K562 (cell line): ENCODE data around the gene TAF1L. TPM values are rescaled to one million over a fixed set of nuclear protein-coding genes. Genes with fewer than 3 reads are reported as not detected.

Experiments
- CREB5 ChIP-seq: fragments of 250-450 bp; sonication (Bioruptor Pico); IDR thresholded peaks from 2 replicates; pipeline ENCODE4 v1.5.0; 2020; ENCODE audit warnings: mild to moderate bottlenecking
- HDAC6 ChIP-seq: IDR thresholded peaks from 2 replicates; pipeline ENCODE4 v1.6.1; 2012; ENCODE audit warnings: low read depth, mild to moderate bottlenecking, control low read depth, inconsistent platforms, low read length, moderate library complexity
- HMG20A ChIP-seq: fragments of 450-650 bp; formaldehyde crosslinking; conservative IDR thresholded peaks from 2 replicates; pipeline ENCODE4 v1.4.0; 2020; ENCODE audit warnings: mild to moderate bottlenecking, mixed read lengths
- NFE2L1 ChIP-seq: fragments of 450-650 bp; IDR thresholded peaks from 2 replicates; pipeline ENCODE4 v1.6.1; 2016; ENCODE audit warnings: missing genetic modification characterization, low read depth, mild to moderate bottlenecking, missing compliant biosample characterization, moderate library complexity, borderline replicate concordance
- ZNF217 ChIP-seq: sonication (generic); formaldehyde crosslinking; IDR thresholded peaks from 2 replicates; pipeline ENCODE4 v1.8.0; 2022; ENCODE audit warnings: mild to moderate bottlenecking, missing genetic modification reagents
- ZNF507 ChIP-seq: conservative IDR thresholded peaks from 2 replicates; pipeline ENCODE4 v1.6.1; 2017; ENCODE audit warnings: missing genetic modification characterization, missing compliant biosample characterization
- polyA plus RNA-seq, 8 experiments: library from polyadenylated mRNA; depleted of rRNA in 4 of 8; stranded (reverse) in 5 of 8; unstranded in 3 of 8; fragments of >200 nt; fragmentation: Nextera tagmentation in 2 of 8; fragmentation: Illumina TruSeq in 1 of 8; extraction: Ambion mirVana in 2 of 8; extraction: Trizol in 1 of 8; gene quantifications; 2 replicates each; pipeline versions ENCODE4 v1.2.1 to v1.2.3, GENCODE V29; 2011 to 2014; ENCODE audit warnings: inconsistent platforms in 1 of 8, missing spikeins in 1 of 8
- total RNA-seq, 7 experiments: library from RNA; depleted of rRNA in 6 of 7; stranded (reverse); fragments of >200 nt in 6 of 7; fragmentation: Illumina TruSeq in 2 of 7; extraction: Trizol in 2 of 7; gene quantifications; 2 replicates each; pipeline versions ENCODE4 v1.2.1 to v1.2.3, GENCODE V29; 2011 to 2021; ENCODE audit warnings: low replicate concordance in 1 of 7
- TF ChIP-seq, protein P1 (sequence below): fragments of 200-600 bp; sonication (generic); IDR thresholded peaks from one replicate; pipeline ENCODE4 v1.6.1; 2012; ENCODE audit warnings: mild to moderate bottlenecking, low read depth, low read length, inconsistent platforms

TAF1L gene
- total and polyA plus RNA-seq, 9 of the 15 experiments (the other 6 are each of a cell fraction or from before 2014, with no cell fraction given), result 0.01 to 0.04 (median 0.03) TPM; not detected in 3

- TF ChIP-seq, protein P1, sequence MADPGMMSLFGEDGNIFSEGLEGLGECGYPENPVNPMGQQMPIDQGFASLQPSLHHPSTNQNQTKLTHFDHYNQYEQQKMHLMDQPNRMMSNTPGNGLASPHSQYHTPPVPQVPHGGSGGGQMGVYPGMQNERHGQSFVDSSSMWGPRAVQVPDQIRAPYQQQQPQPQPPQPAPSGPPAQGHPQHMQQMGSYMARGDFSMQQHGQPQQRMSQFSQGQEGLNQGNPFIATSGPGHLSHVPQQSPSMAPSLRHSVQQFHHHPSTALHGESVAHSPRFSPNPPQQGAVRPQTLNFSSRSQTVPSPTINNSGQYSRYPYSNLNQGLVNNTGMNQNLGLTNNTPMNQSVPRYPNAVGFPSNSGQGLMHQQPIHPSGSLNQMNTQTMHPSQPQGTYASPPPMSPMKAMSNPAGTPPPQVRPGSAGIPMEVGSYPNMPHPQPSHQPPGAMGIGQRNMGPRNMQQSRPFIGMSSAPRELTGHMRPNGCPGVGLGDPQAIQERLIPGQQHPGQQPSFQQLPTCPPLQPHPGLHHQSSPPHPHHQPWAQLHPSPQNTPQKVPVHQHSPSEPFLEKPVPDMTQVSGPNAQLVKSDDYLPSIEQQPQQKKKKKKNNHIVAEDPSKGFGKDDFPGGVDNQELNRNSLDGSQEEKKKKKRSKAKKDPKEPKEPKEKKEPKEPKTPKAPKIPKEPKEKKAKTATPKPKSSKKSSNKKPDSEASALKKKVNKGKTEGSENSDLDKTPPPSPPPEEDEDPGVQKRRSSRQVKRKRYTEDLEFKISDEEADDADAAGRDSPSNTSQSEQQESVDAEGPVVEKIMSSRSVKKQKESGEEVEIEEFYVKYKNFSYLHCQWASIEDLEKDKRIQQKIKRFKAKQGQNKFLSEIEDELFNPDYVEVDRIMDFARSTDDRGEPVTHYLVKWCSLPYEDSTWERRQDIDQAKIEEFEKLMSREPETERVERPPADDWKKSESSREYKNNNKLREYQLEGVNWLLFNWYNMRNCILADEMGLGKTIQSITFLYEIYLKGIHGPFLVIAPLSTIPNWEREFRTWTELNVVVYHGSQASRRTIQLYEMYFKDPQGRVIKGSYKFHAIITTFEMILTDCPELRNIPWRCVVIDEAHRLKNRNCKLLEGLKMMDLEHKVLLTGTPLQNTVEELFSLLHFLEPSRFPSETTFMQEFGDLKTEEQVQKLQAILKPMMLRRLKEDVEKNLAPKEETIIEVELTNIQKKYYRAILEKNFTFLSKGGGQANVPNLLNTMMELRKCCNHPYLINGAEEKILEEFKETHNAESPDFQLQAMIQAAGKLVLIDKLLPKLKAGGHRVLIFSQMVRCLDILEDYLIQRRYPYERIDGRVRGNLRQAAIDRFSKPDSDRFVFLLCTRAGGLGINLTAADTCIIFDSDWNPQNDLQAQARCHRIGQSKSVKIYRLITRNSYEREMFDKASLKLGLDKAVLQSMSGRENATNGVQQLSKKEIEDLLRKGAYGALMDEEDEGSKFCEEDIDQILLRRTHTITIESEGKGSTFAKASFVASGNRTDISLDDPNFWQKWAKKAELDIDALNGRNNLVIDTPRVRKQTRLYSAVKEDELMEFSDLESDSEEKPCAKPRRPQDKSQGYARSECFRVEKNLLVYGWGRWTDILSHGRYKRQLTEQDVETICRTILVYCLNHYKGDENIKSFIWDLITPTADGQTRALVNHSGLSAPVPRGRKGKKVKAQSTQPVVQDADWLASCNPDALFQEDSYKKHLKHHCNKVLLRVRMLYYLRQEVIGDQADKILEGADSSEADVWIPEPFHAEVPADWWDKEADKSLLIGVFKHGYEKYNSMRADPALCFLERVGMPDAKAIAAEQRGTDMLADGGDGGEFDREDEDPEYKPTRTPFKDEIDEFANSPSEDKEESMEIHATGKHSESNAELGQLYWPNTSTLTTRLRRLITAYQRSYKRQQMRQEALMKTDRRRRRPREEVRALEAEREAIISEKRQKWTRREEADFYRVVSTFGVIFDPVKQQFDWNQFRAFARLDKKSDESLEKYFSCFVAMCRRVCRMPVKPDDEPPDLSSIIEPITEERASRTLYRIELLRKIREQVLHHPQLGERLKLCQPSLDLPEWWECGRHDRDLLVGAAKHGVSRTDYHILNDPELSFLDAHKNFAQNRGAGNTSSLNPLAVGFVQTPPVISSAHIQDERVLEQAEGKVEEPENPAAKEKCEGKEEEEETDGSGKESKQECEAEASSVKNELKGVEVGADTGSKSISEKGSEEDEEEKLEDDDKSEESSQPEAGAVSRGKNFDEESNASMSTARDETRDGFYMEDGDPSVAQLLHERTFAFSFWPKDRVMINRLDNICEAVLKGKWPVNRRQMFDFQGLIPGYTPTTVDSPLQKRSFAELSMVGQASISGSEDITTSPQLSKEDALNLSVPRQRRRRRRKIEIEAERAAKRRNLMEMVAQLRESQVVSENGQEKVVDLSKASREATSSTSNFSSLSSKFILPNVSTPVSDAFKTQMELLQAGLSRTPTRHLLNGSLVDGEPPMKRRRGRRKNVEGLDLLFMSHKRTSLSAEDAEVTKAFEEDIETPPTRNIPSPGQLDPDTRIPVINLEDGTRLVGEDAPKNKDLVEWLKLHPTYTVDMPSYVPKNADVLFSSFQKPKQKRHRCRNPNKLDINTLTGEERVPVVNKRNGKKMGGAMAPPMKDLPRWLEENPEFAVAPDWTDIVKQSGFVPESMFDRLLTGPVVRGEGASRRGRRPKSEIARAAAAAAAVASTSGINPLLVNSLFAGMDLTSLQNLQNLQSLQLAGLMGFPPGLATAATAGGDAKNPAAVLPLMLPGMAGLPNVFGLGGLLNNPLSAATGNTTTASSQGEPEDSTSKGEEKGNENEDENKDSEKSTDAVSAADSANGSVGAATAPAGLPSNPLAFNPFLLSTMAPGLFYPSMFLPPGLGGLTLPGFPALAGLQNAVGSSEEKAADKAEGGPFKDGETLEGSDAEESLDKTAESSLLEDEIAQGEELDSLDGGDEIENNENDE, result no peak
- TF ChIP-seq ZNF217 (CRISPR knock-in tag) (no peak), HMG20A (CRISPR knock-in tag) (no peak), HDAC6 (no peak), ZNF507 (tag) (0 out of 2 replicates have a peak, but pooled peaks have one; percentile 42), NFE2L1 (tag) (no peak), CREB5 (no peak)
Measured at GRCh38 chr9:32681751-32682150, 46.3 kb upstream of the TAF1L start (continued).
